GM21423 (cell line): Measurements from ENCODE around the gene GABBR2.

Source experiments
- ATAC-seq: cut with Tn5 transposase; IDR thresholded peaks from one replicate; pipeline ENCODE4 v1.9.1; 2021; ENCODE audit warnings: mild to moderate bottlenecking, moderate library complexity; ENCODE audit not compliant: unreplicated experiment

Gene GABBR2

GRCh38 chr9:98551511-98552286 is 157.0 kb downstream of the GABBR2 start:
- no peak for ATAC-seq

DNA sequence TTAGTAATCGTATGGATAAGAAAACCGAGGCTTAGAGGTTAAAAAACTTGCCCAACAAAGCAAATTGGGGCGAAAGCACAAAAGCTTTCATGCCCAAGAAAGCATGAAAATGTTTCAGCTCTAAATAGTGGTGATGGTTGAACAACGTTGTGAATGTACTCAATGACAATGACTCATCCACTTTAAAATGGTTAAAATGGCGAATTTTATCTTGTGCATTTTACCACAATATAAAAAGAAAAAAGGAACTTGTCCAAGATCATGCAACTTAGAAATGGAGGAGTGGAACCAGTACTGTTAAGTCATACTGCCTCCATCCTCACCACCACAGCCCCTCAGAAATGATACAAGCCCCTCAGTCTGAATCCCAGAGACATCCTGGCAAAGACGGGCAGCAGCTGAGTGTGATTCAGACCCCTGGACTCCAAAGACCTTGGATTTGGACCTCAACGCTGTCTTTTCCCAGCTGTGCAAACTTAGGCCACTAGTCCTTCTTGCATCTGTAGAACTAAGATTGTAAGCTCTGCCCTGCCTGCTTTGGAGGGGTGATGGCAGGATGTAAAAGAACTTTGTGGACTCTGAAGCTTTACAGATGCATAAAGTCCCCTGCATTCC is 158.4 kb downstream of the GABBR2 start:
- ATAC-seq, result no peak

GRCh38 chr9:98549401-98549800 is 159.3 kb downstream of the GABBR2 start:
- ATAC-seq, result no peak

- no peak for ATAC-seq
Measured at GRCh38 chr9:98547606-98548005, 161.1 kb downstream of the GABBR2 start.

- ATAC-seq, result no peak
Measured at GRCh38 chr9:98545021-98545420, 163.7 kb downstream of the GABBR2 start.

DNA sequence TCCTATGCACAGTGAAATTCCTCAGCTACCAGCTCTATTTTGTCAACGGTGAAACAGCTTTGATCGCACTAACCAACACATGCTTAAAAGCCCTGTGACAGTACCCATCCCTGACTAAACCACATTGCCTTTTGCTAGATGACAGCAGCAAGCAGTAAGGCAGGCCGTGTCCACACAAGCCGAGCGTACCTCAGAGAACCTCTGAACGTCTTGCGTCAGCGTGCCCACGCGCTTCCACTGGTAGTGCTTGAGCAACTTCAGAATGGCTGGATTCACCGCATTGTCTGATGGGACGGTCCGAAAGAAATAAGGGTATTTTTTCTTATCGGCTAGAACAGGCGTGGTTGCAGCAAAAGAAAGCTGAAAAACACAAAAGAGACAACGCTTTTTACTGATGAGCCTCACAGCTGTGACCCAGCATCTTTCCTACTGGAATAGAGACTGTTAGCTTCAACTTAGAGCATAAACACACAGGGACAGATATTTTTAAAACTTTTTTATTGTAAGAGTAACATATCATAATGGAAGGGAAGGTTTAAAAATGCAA is 167.0 kb downstream of the GABBR2 start:
- no peak for ATAC-seq

GRCh38 chr9:98540476-98540875 is 168.3 kb downstream of the GABBR2 start:
- no peak for ATAC-seq

GRCh38 chr9:98539954-98540353 is 168.8 kb downstream of the GABBR2 start:
- no peak for ATAC-seq

DNA sequence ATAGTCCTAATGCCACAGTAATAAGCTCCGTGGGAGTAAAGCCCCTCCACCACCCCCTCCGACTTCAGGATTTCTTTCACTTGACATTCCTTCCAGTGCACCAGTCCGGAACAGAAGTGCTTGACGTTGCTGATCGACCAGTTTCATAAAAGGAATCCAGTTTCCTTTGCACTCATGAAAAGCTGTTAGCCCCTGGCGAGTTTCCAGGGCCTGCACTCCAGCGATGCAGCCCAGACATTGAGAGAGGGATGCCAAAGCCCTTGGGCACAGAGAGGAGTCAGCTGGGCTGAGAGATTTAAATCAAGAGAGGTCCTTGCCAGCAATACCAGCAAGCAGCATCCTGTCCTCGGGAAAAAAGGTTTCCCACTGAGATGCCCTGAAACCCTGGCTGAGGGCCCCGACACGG is 170.1 kb downstream of the GABBR2 start:
- ATAC-seq, result no peak

DNA sequence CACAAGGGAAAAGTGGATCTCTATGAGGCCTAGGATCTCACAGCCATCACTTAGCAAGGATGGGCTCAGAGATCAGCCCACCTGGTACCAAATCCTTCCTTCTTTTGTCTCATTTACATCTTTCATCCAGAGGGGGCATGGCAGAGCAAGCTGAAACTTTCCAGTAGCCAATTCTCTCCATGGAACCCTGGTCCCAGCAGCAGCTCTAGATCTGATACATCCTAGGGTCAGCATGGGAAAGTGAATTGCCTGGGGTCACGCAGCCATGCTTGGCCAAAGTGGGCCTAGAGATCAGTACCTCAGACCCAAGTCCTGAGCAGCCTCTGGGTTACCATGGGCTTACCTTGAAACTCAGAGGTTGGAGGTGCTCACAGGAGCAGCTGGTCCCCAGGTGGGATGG is 170.5 kb downstream of the GABBR2 start:
- ATAC-seq, result no peak

- ATAC-seq, result no peak
Measured at GRCh38 chr9:98536542-98537173, 172.1 kb downstream of the GABBR2 start.

- ATAC-seq, result no peak
Measured at GRCh38 chr9:98533866-98534265, 174.9 kb downstream of the GABBR2 start.

DNA sequence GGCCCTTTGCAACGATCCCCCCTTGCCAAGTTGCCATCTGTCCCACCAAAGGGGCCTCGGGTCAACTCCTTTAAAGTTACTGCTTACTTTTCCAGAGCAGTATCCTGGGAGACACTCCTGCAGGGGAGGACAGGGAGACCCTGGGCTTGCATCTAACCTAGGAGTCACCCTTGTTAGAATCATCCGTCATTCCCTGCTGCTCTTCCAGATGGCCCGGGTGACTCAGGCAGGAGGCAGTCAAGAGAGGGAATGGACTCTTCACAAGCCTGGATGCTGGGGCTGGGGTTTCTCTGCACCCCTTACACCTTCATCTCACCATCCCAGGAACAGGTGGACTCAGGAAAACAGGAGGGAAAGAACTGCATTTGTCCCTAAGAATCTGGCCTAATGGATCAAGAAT is 175.6 kb downstream of the GABBR2 start:
- no peak for ATAC-seq

DNA sequence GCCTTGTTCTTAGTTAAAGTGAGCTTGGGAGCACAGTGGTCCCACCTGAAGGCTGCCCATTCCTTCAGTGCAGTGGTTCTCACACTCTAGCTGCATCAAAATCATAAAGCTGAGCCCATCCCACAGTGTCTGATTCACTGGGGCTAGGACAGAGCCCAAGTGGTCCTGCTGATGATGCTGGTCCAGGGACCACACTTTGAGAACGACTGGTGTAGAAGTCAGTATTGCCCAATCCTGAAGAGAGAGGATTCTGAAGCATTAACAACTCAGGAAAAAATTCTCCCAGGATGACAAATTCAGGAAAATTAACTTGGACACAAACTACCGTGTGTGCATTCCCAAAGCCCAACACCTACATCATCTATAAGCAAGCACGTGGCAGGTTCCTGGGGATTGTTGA is 176.2 kb downstream of the GABBR2 start:
- no peak for ATAC-seq

- no peak for ATAC-seq
Measured at GRCh38 chr9:98532147-98532546, 176.6 kb downstream of the GABBR2 start.

DNA sequence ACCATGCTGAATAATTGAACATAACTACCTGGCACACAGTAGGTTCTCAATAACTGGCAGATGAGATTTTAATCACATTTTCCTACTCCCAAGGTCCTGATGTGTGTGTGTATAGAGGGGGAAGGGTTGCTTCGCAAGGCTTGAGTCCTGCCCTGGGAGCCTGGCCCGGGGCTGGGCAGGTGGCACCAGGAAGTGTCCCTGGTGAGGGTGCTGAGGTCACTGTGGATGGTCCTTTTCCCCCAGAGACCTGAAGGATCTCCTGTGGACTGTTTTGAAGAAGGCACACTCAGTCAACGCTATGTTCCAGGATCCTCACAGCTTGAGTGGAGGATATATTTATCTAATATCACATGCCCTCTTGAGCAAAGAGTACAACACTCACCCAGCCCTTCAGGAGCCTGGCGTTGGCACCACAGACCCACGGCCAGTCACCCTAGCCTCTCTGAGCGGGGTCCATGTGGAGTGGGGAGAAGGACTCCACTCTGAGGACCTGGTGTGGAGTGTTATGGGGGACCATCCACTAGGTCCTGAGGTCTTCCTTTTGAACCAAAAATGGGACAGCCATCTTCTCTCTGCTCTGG is 177.8 kb downstream of the GABBR2 start:
- ATAC-seq, result no peak

DNA sequence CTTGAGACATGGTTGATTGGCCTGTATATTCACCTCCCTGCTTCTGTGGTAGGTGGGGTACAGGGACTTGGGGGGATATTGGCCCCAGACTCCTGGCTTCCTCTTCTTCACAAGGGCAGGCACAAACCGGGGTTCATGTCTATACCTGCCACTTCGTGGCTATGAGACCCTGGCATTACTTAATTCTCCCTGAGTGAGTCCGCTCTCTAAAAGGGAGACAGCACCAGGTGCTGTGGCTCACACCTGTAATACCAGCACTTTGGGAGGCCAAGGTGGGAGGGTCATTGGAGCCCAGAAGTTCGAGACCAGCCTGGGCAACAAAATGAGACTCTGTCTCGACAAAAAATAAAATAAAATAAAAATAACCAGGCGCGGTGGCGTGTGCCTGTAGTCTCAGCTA is 178.5 kb downstream of the GABBR2 start:
- no peak for ATAC-seq

- ATAC-seq, result no peak
Measured at GRCh38 chr9:98529841-98530240, 178.9 kb downstream of the GABBR2 start.

GRCh38 chr9:98523231-98523901 is 185.4 kb downstream of the GABBR2 start:
- no peak for ATAC-seq

DNA sequence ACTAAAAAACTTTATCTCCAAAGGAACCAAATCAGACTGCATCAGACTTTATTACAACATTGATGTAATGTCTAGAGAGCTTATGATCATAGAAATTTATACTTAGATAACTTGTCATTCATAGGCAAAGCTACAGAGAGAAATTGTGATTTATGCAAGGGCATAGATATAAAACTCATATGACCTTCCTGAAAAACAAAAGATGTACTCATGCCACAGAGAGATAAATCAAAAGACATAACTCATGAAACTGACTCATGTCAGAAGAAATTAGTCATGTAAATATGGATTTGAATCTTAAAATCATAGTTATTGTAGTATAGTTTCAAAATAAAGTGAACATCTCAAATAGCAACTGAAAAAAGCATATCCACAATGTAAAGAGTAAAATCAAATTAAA is 186.2 kb downstream of the GABBR2 start:
- no peak for ATAC-seq

- no peak for ATAC-seq
Measured at GRCh38 chr9:98521141-98521540, 187.6 kb downstream of the GABBR2 start.
